Psoas muscle (tissue), 8 donors: ENCODE data around the gene DECR2. TPM values are rescaled to one million over a fixed set of nuclear protein-coding genes. Genes with fewer than 3 reads are reported as not detected.

Experiments used
- ATAC-seq, 4 donors: fragments of 200-7000 bp; cut with Tn5 transposase; one replicate each; pipeline ENCODE4 v1.9.1; 2020; ENCODE audit warnings: moderate library complexity in 3 of 4, mild to moderate bottlenecking in 2 of 4
- DNase-seq, 2 donors: peaks; one replicate each; pipeline ENCODE4 v3.0.0-alpha.2; 2020
- H3K27ac ChIP-seq: fragments of 200-600 bp; one replicate; pipeline ENCODE4 v1.8.0; 2022
- H3K27me3 ChIP-seq, 3 donors: fragments of 200-600 bp in 1 of 3; one replicate each; pipeline versions ENCODE4 v1.6.1 to v1.8.0; 2013 to 2022; ENCODE audit warnings: low read length in 2 of 3, mild to moderate bottlenecking in 2 of 3, moderate library complexity in 1 of 3; ENCODE audit not compliant: insufficient read depth in 3 of 3
- H3K36me3 ChIP-seq, 2 donors: fragments of 200-600 bp in 1 of 2; one replicate each; pipeline versions ENCODE4 v1.6.1 to v1.8.0; 2013 to 2022; ENCODE audit warnings: low read depth in 1 of 2, mild to moderate bottlenecking in 1 of 2, moderate library complexity in 1 of 2; ENCODE audit not compliant: insufficient read depth in 1 of 2
- H3K4me1 ChIP-seq: fragments of 200-600 bp; one replicate; pipeline ENCODE4 v1.8.0; 2022
- H3K4me3 ChIP-seq: fragments of 200-600 bp; one replicate; pipeline ENCODE4 v1.8.0; 2022; ENCODE audit warnings: mild to moderate bottlenecking
- H3K9me3 ChIP-seq: fragments of 200-600 bp; one replicate; pipeline ENCODE4 v1.8.0; 2022
- CTCF ChIP-seq: fragments of 200-600 bp; IDR thresholded peaks from one replicate; pipeline ENCODE4 v1.8.0; 2022; ENCODE audit warnings: antibody characterized with exemption
- WGBS, 3 donors: extraction: QIAGEN DNeasy Blood & Tissue Kit; methylation state at CpG; one replicate each; pipeline versions ENCODE4 v1.1.6 to v1.1.7; 2013; 5-methylcytosine and 5-hydroxymethylcytosine counted together
- intact Hi-C, 2 donors: fragments of 100-400 bp; cut with DNase I; formaldehyde crosslinking; loops; one replicate each; pipeline versions ENCODE4 v1.11.0 to v1.14.2; 2022
- polyA plus RNA-seq, 3 donors: library from polyadenylated mRNA; stranded (reverse); fragments of 200-250 nt; gene quantifications; one replicate each; pipeline ENCODE4 v1.2.3, GENCODE V29; 2013
- total RNA-seq, 4 donors: library from RNA; stranded (reverse); fragmentation: NEBNext Ultra II Directional in 2 of 4; extraction: Animal tissue kit (Norgen Biotek cat#: 25700) in 2 of 4; gene quantifications; one replicate each; pipeline versions ENCODE4 v1.2.1 to v1.2.4, GENCODE V29; 2021 to 2023
- donor health status: healthy with polysubstance abuse.
- donor health status: DM: no; HTN: no; CAD: no; lungs with moderate emphysema.
- donor health status: Bipolar disorder and iron deficiency.
- donor health status: healthy.
- donor health status: DM: yes; HTN: yes; CAD: no.
- donor health status: DM: no; HTN: no; CAD: no.
- donor health status: DM: no; HTN: no; CAD: no.
- donor health status: DM: yes; HTN: yes; CAD: no.

The DECR2 gene
- total and polyA plus RNA-seq, 7 donors: 13.9 to 22.9 (median 18.1) TPM

GRCh38 chr16:400061-400591 lies 1.6 kb upstream of the DECR2 start:
- peak overlapping the region; percentile 95 for H3K27ac ChIP-seq
- H3K4me1 ChIP-seq: peaks cover 21% of the 10 kb centered on the region
- no peaks in the 10 kb centered on the region for H3K27me3 ChIP-seq
- peak overlapping the region; percentile 76 for H3K4me3 ChIP-seq
- WGBS, 3 donors: 60 to 74% (median 66%) methylated on average over 10 of the region's 10 CpGs
- ATAC-seq (no peak), DNase-seq (no peak)
- TF ChIP-seq CTCF: no peak
- no peaks in the 10 kb centered on the region for H3K9me3 ChIP-seq
- intact Hi-C loops: no loop called here
- peaks cover 0 to 3% of the 10 kb centered on the region in 2 donors for H3K36me3 ChIP-seq

- peaks cover 0 to 8% of the 10 kb centered on the region in 2 donors for H3K36me3 ChIP-seq
- no peak for TF ChIP-seq CTCF
- intact Hi-C loops: no loop called here
- no peaks in the 10 kb centered on the region for H3K9me3 ChIP-seq
- H3K4me3 ChIP-seq: no peak overlapping the region
- H3K27me3 ChIP-seq: no peaks in the 10 kb centered on the region
- WGBS, 3 donors: 79 to 89% (median 84%) methylated on average over 12 of the region's 12 CpGs
- H3K27ac ChIP-seq: no peak overlapping the region
- no peak for ATAC-seq
- peaks cover 9% of the 10 kb centered on the region for H3K4me1 ChIP-seq
- DNase-seq: no peak
Measured at GRCh38 chr16:404971-405486, 3.3 kb downstream of the DECR2 start.

GRCh38 chr16:405548-406506 lies 4.1 kb downstream of the DECR2 start:
- Histone ChIP-seq H3K4me1 (peaks cover 5% of the 10 kb centered on the region), H3K9me3 (no peaks in the 10 kb centered on the region), H3K36me3 (peaks cover 0 to 12% of the 10 kb centered on the region in 2 donors), H3K27ac (no peak overlapping the region), H3K27me3 (no peaks in the 10 kb centered on the region), H3K4me3 (no peak overlapping the region)
- 82 to 91% (median 87%) methylated on average over 27 of the region's 27 CpGs for WGBS, 3 donors
- ATAC-seq (no peak), DNase-seq (no peak)
- no peak for TF ChIP-seq CTCF
- intact Hi-C loops: no loop called here

GRCh38 chr16:407253-407652 lies 5.6 kb downstream of the DECR2 start:
- DNase-seq (no peak), ATAC-seq (no peak)
- WGBS, 3 donors: 77 to 84% (median 83%) methylated on average over 14 to 16 of the region's 16 CpGs
- Histone ChIP-seq H3K27me3 (no peaks in the 10 kb centered on the region), H3K27ac (no peak overlapping the region), H3K36me3 (peaks cover 0 to 26% of the 10 kb centered on the region in 2 donors), H3K4me3 (no peak overlapping the region), H3K9me3 (no peaks in the 10 kb centered on the region), H3K4me1 (peaks cover 2% of the 10 kb centered on the region)
- intact Hi-C loops: no loop called here
- TF ChIP-seq CTCF: no peak
